Esophagus muscularis mucosa (tissue), 4 donors: ENCODE measurements around the gene THSD4. TPM values are rescaled to one million over a fixed set of nuclear protein-coding genes. Genes with fewer than 3 reads are reported as not detected.

Experiments
- DNase-seq: peaks from one replicate; pipeline ENCODE4 v3.0.0-alpha.2; 2017; ENCODE audit errors: extremely low spot score
- H3K27ac ChIP-seq, 4 donors: fragments of 200-600 bp; sonication (generic); replicated peaks in 1 of 4; 1 replicate in 3 of 4; 2 replicates in 1 of 4; pipeline ENCODE4 v1.5.1; 2016 to 2019; ENCODE audit warnings: mild to moderate bottlenecking in 1 of 4
- H3K27me3 ChIP-seq, 4 donors: fragments of 200-600 bp; sonication (generic); one replicate each; pipeline versions ENCODE4 v1.5.1 to v1.6.0; 2016 to 2019
- H3K36me3 ChIP-seq, 4 donors: fragments of 200-600 bp; sonication (generic); one replicate each; pipeline ENCODE4 v1.5.1; 2016 to 2019
- H3K4me1 ChIP-seq, 4 donors: fragments of 200-600 bp; sonication (generic); one replicate each; pipeline ENCODE4 v1.5.1; 2016 to 2019
- H3K4me3 ChIP-seq, 4 donors: fragments of 200-600 bp; sonication (generic); 1 replicate in 2 of 4; 2 replicates in 2 of 4; pipeline ENCODE4 v1.5.1; 2016 to 2019; ENCODE audit warnings: mild to moderate bottlenecking in 4 of 4, moderate library complexity in 1 of 4
- H3K9me3 ChIP-seq, 4 donors: fragments of 200-600 bp; sonication (generic); 1 replicate in 3 of 4; 2 replicates in 1 of 4; pipeline ENCODE4 v1.5.1; 2016 to 2019
- EP300 ChIP-seq: sonication (generic); formaldehyde crosslinking; IDR thresholded peaks from one replicate; pipeline ENCODE4 v1.6.1; 2017; ENCODE audit warnings: antibody characterized with exemption
- POLR2A ChIP-seq: fragments of 450-650 bp; IDR thresholded peaks from one replicate; pipeline ENCODE4 v1.6.1; 2017; ENCODE audit warnings: antibody characterized with exemption, moderate library complexity, mild to moderate bottlenecking, low read depth
- POLR2AphosphoS5 ChIP-seq, 2 donors: sonication (generic); formaldehyde crosslinking; IDR thresholded peaks; one replicate each; pipeline ENCODE4 v1.6.1; 2017; ENCODE audit warnings: antibody characterized with exemption in 2 of 2
- WGBS: methylation state at CpG from one replicate; pipeline ENCODE4 v1.1.5; 2018; 5-methylcytosine and 5-hydroxymethylcytosine counted together
- intact Hi-C: fragments of 100-400 bp; cut with DNase I; formaldehyde crosslinking; loops from one replicate; pipeline ENCODE4 v1.15.1; 2023
- total RNA-seq, 4 donors: library from RNA; depleted of rRNA; stranded (reverse); fragments of >200 nt; gene quantifications; one replicate each; pipeline versions ENCODE4 v1.1.0 to v1.2.1, GENCODE V29; 2016
- TF ChIP-seq, protein P1 (sequence below), 3 experiments: fragments of 200-600 bp in 2 of 3; fragments of 450-650 bp in 1 of 3; sonication (generic) in 2 of 3; IDR thresholded peaks; one replicate each; pipeline ENCODE4 v1.5.1; 2017 to 2019; ENCODE audit warnings: antibody characterized with exemption in 3 of 3, mild to moderate bottlenecking in 2 of 3, moderate library complexity in 1 of 3

The THSD4 gene
- total RNA-seq, 4 donors from 2014 or later, result 3.2 to 6.6 (median 5.6) TPM

DNA sequence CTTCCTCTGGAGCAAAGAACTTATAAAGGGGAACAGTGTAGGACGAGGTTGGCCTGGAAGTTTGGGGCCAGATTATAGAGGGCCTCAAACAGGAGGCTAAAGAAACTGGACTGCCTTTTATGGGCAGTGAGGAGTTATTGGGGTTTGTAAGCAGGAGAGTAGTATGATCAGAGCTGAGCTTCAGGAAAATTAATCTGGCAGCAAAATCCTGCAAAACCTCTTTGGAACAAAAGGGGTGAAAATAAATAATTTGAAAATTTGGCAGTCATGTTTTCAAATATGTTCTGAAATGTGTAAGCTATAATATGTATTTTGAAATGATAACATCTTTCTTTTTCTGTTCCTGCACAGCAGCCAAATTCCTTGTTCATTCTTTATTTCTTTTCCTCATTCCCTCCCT is 164.9 kb downstream of the THSD4 start:
- TF ChIP-seq POLR2A, result no peak
- no peak for TF ChIP-seq EP300
- TF ChIP-seq, protein P1, sequence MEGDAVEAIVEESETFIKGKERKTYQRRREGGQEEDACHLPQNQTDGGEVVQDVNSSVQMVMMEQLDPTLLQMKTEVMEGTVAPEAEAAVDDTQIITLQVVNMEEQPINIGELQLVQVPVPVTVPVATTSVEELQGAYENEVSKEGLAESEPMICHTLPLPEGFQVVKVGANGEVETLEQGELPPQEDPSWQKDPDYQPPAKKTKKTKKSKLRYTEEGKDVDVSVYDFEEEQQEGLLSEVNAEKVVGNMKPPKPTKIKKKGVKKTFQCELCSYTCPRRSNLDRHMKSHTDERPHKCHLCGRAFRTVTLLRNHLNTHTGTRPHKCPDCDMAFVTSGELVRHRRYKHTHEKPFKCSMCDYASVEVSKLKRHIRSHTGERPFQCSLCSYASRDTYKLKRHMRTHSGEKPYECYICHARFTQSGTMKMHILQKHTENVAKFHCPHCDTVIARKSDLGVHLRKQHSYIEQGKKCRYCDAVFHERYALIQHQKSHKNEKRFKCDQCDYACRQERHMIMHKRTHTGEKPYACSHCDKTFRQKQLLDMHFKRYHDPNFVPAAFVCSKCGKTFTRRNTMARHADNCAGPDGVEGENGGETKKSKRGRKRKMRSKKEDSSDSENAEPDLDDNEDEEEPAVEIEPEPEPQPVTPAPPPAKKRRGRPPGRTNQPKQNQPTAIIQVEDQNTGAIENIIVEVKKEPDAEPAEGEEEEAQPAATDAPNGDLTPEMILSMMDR (IDR thresholded peaks at IDR 0.05), result no peak
- no peak for TF ChIP-seq POLR2AphosphoS5 (IDR thresholded peaks at IDR 0.05)
- H3K27me3 ChIP-seq, result no peaks in the 10 kb centered on the region
- peaks cover 21 to 32% (median 31%) of the 10 kb centered on the region in 4 donors for H3K4me1 ChIP-seq
- no peak overlapping the region for H3K4me3 ChIP-seq
- H3K36me3 ChIP-seq, result no peaks in the 10 kb centered on the region
- peak overlapping the region in 3 of 4 donors; percentile 68 to 77 (median 71) for H3K27ac ChIP-seq
- WGBS, result 86% methylated on average over 1 of the region's 1 CpG
- no peaks in the 10 kb centered on the region for H3K9me3 ChIP-seq
- no peak for DNase-seq
- intact Hi-C loops, result no loop called here

DNA sequence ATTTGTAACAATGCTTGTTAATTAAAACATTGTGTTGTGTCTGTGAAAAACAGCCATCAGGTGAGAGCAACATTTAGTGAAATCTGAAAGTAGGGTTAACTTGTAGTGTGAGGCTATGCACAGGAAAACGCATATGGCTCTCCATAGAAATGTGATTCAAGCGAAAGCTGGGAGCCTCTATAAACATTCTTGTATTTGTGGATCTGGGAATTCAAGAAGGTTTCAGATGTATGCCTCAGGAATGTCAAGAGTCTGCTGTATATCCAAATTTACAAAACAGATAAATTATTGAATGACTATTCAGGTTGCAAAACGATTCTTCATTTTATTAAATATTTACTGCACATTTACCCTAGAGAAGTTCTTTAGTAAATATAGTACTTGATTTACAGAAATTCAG is 166.0 kb downstream of the THSD4 start:
- DNase-seq, result no peak
- Histone ChIP-seq H3K9me3 (no peaks in the 10 kb centered on the region), H3K4me1 (peaks cover 21 to 32% (median 31%) of the 10 kb centered on the region in 4 donors), H3K4me3 (no peak overlapping the region), H3K27me3 (no peaks in the 10 kb centered on the region), H3K27ac (peak overlapping the region in 2 of 4 donors; percentile 68 to 77), H3K36me3 (no peaks in the 10 kb centered on the region)
- 73% methylated on average over 3 of the region's 3 CpGs for whole genome bisulfite sequencing
- TF ChIP-seq POLR2A (no peak), POLR2AphosphoS5 (IDR thresholded peaks at IDR 0.05) (no peak), EP300 (no peak)
- TF ChIP-seq, protein P1 (IDR thresholded peaks at IDR 0.05), result no peak
- intact Hi-C loops, result no loop called here

DNA sequence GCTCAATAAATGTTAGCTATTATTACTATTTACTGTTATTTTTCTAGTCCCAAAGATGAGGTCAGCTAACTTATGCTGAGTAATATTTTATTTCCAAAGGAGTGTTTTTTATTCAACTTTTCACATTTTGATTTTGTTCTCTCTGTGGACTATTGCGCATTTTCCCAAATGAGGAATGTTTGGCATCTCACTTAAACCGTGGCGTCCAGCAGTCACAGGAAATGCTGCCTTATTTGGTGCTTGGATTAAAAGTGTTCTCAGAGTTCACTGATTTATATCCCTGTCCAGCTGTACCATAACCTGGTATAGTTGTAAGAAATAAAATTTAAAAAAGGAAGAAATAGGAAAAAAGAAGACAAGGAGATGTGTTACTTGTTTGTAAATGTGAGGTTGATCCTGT is 166.8 kb downstream of the THSD4 start:
- Histone ChIP-seq H3K4me1 (peaks cover 21 to 32% (median 31%) of the 10 kb centered on the region in 4 donors), H3K9me3 (no peaks in the 10 kb centered on the region), H3K4me3 (no peak overlapping the region), H3K27ac (peak overlapping the region in 3 of 4 donors; percentile 19 to 68 (median 52)), H3K27me3 (no peaks in the 10 kb centered on the region), H3K36me3 (no peaks in the 10 kb centered on the region)
- TF ChIP-seq, protein P1 (IDR thresholded peaks at IDR 0.05), result no peak
- TF ChIP-seq POLR2AphosphoS5 (IDR thresholded peaks at IDR 0.05) (no peak), POLR2A (no peak), EP300 (no peak)
- WGBS, result 62% methylated on average over 3 of the region's 3 CpGs
- intact Hi-C loops, result no loop called here
- DNase-seq, result no peak

DNA sequence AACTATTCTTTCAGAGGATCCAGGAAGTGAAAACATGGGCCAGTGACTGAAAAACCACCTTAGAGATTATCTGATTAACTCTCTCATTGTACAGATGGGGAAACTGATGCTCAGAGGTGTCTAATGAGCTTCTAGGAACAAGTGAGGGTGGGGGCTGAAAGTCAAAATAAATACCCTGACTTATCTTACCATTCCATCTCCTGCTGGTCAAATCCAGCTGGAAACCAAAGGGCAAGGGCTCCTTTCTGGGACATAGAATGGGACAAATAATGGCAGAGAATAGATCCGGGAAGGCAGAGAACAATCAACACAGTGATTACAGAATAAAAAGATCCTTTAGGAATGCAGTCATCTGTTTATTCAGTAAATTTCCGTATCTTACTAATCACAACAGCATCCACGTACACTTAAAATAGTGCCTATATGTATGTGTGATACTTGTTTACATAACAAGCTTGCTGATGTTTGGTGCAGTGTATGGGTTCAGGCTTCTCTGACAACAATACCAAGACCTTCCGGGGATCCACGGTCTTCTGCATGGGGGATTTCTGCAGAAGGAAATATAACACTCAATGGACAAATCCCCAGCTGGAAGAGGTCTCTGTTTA is 173.2 kb downstream of the THSD4 start:
- H3K27me3 ChIP-seq, result no peaks in the 10 kb centered on the region
- no peaks in the 10 kb centered on the region for H3K9me3 ChIP-seq
- H3K36me3 ChIP-seq, result no peaks in the 10 kb centered on the region
- 90% methylated on average over 5 of the region's 5 CpGs for WGBS
- H3K27ac ChIP-seq, result no peak overlapping the region
- TF ChIP-seq, protein P1 (IDR thresholded peaks at IDR 0.05), result no peak
- TF ChIP-seq POLR2A (no peak), EP300 (no peak), POLR2AphosphoS5 (IDR thresholded peaks at IDR 0.05) (no peak)
- H3K4me3 ChIP-seq, result no peak overlapping the region
- H3K4me1 ChIP-seq, result no peaks in the 10 kb centered on the region
- DNase-seq, result no peak
- intact Hi-C loops, result no loop called here

DNA sequence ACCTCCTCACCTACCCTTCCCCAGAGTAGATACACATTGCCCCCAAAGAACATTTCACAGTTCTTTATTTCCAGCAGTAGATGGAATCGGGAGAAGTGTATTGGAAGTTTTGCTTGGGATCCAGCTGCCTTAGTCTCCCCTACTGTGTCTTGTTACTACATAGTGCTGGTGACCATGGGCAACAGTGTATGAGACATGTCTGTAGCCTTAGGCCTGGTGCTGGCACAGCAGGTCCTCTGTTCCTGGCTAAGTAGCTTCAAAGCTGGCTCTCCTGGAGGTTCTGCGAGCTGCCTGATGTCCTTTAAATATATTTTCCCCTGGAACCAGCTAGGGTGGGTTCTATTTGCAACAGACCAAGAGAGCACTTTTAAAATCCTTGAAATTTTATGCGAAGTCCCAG is 174.7 kb downstream of the THSD4 start:
- H3K27ac ChIP-seq, result no peak overlapping the region

More for the DNA sequence above, 174.7 kb downstream of the THSD4 start:
- WGBS, result 96% methylated on average over 3 of the region's 3 CpGs
- intact Hi-C loops, result no loop called here
- H3K36me3 ChIP-seq, result no peaks in the 10 kb centered on the region
- no peaks in the 10 kb centered on the region for H3K9me3 ChIP-seq
- H3K4me3 ChIP-seq, result no peak overlapping the region
- no peak for DNase-seq
- peaks cover 0 to 9% (median 6%) of the 10 kb centered on the region in 4 donors for H3K4me1 ChIP-seq
- TF ChIP-seq POLR2AphosphoS5 (IDR thresholded peaks at IDR 0.05), result no peak
- TF ChIP-seq, protein P1 (IDR thresholded peaks at IDR 0.05), result no peak
- TF ChIP-seq EP300, result no peak
- no peak for TF ChIP-seq POLR2A
- no peaks in the 10 kb centered on the region for H3K27me3 ChIP-seq
